Pancreas (tissue), 10 donors: Measurements from ENCODE around the gene PCK1. TPM values are rescaled to one million over a fixed set of nuclear protein-coding genes. Genes with fewer than 3 reads are reported as not detected.

Experiments
- ATAC-seq, 4 donors: fragments of 200-7000 bp; cut with Tn5 transposase; one replicate each; pipeline versions ENCODE4 v1.8.0 to v1.9.1; 2020; ENCODE audit warnings: mild to moderate bottlenecking in 4 of 4, moderate library complexity in 4 of 4
- DNase-seq, 6 donors: peaks; one replicate each; pipeline ENCODE4 v3.0.0-alpha.2; 2020
- FAIRE-seq: peaks from 2 replicates; lab custom pipeline; 2012; peaks lifted over from hg19 to GRCh38; lab: Jason Lieb, UNC
- H3K27ac ChIP-seq, 4 donors: fragments of 200-600 bp; sonication (generic); 1 replicate in 3 of 4; 2 replicates in 1 of 4; pipeline versions ENCODE4 v1.5.0 to v1.8.0; 2020
- H3K27me3 ChIP-seq, 4 donors: fragments of 200-600 bp; one replicate each; pipeline ENCODE4 v1.8.0; 2021
- H3K36me3 ChIP-seq, 3 donors: fragments of 200-600 bp; sonication (generic) in 1 of 3; one replicate each; pipeline versions ENCODE4 v1.5.0 to v1.8.0; 2020 to 2021
- H3K4me1 ChIP-seq, 3 donors: fragments of 200-600 bp; one replicate each; pipeline ENCODE4 v1.8.0; 2021
- H3K4me3 ChIP-seq, 4 donors: fragments of 200-600 bp; sonication (generic) in 2 of 4; one replicate each; pipeline versions ENCODE4 v1.5.0 to v1.8.0; 2020 to 2021
- H3K9me3 ChIP-seq, 4 donors: fragments of 200-600 bp; one replicate each; pipeline ENCODE4 v1.8.0; 2021
- CTCF ChIP-seq, 4 donors: fragments of 200-600 bp; sonication (generic) in 3 of 4; IDR thresholded peaks; one replicate each; pipeline versions ENCODE4 v1.5.0 to v1.8.0; 2021; ENCODE audit warnings: antibody characterized with exemption in 4 of 4
- WGBS, 2 donors: extraction: QIAGEN DNeasy Blood & Tissue Kit; methylation state at CpG; one replicate each; pipeline ENCODE4 v1.1.7; 2013; 5-methylcytosine and 5-hydroxymethylcytosine counted together
- intact Hi-C, 3 donors: fragments of 100-400 bp; cut with DNase I; formaldehyde crosslinking; loops; one replicate each; pipeline versions ENCODE4 v1.11.1 to v1.14.2; 2022
- polyA plus RNA-seq, 2 donors: library from polyadenylated mRNA; stranded (reverse); fragments of 200-250 nt; gene quantifications; one replicate each; pipeline ENCODE4 v1.2.3, GENCODE V29; 2013
- total RNA-seq, 6 donors: library from RNA; stranded (reverse); fragmentation: NEBNext Ultra II Directional in 4 of 6; extraction: Animal tissue kit (Norgen Biotek cat#: 25700) in 4 of 6; gene quantifications; one replicate each; pipeline versions ENCODE4 v1.2.1 to v1.2.4, GENCODE V29; 2021 to 2023
- donor health status: healthy with polysubstance abuse.
- donor health status: DM: no; HTN: no; CAD: no; lungs with moderate emphysema.
- donor health status: DM: no; HTN: no; CAD: no.
- donor health status: control.
- donor health status: control.
- donor health status: Bipolar disorder and iron deficiency.
- donor health status: DM: yes; HTN: yes; CAD: no.
- donor health status: DM: no; HTN: no; CAD: no.
- donor health status: DM: no; HTN: no; CAD: no.
- donor health status: DM: yes; HTN: yes; CAD: no.

PCK1 gene
- total and polyA plus RNA-seq, 8 donors: 0.12 to 2.5 (median 0.47) TPM

DNA sequence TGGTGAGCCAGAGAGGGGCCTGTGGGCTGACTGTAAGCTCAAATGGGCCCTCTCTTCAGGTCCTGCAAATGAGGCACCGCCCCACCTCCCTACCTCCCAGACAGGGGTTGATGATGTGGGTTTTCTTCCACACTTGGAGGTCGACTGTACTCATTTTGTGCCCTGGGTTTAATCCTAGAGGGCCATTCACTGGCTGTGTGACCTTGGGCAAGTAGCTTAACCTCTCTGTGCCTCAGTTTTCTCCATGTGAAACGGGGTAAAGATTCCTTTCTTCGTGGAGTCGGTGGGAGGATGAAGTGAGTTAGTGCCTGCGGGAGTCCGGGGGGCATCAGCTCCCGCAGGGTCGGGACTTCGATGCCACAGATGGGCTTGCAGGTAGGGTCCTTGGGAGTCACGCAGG is 35.4 kb downstream of the PCK1 start:
- FAIRE-seq (no peak), ATAC-seq (no peak), DNase-seq (no peak)
- Histone ChIP-seq H3K4me3 (no peak overlapping the region), H3K9me3 (no peaks in the 10 kb centered on the region), H3K27ac (no peak overlapping the region), H3K27me3 (no peaks in the 10 kb centered on the region), H3K4me1 (no peaks in the 10 kb centered on the region), H3K36me3 (no peaks in the 10 kb centered on the region)
- TF ChIP-seq CTCF (IDR thresholded peaks at IDR 0.05): no peak
- WGBS, 2 donors: 46 to 53% methylated on average over 11 of the region's 11 CpGs
- intact Hi-C loops: loop anchor here in 2 of 3 donors (5.0 kb wide), 2 partner anchors 611 to 616 kb away; no protein-coding TSS in a partner anchor

- FAIRE-seq: no peak
- DNase-seq: peak in 5 of 6 donors; percentile 40 to 92 (median 61)
- intact Hi-C loops: loop anchor here in 2 of 3 donors (5.0 kb wide), 2 partner anchors 610 to 615 kb away; no protein-coding TSS in a partner anchor
These were observed 36.4 kb downstream of the PCK1 start for GRCh38 chr20:57596998-57597939.

DNA sequence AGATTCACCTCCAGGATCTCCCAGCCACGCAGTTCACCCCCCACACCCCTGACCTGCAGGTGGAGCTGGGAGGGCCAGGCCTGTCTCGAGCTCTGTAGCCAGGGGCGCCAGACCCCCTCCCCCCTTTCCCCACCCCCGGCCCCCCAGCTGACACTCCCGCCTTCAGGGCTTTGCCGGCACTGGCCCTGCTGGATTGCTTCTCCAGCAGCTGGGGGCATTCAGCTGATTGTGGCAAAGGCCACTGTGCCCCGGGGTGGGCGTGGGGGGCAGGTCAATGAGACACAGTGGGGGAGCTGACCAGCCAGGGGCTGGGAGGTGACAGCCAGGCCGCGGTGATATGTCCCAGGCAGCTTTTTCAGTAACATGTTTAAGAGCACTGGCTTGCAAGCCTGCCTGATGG is 37.1 kb downstream of the PCK1 start:
- WGBS, 2 donors: 46 to 53% methylated on average over 8 to 10 of the region's 10 CpGs
- ATAC-seq: no peak
- Histone ChIP-seq H3K36me3 (no peaks in the 10 kb centered on the region), H3K27me3 (no peaks in the 10 kb centered on the region), H3K27ac (no peak overlapping the region), H3K9me3 (no peaks in the 10 kb centered on the region), H3K4me3 (no peak overlapping the region), H3K4me1 (no peaks in the 10 kb centered on the region)
- no peak for TF ChIP-seq CTCF (IDR thresholded peaks at IDR 0.05)
- peak in 2 of 6 donors; percentile 12 to 31 for DNase-seq
- intact Hi-C loops: loop anchor here in 2 of 3 donors (5.0 kb wide), 2 partner anchors 609 to 614 kb away; no protein-coding TSS in a partner anchor
- no peak for FAIRE-seq

More at GRCh38 chr20:57596998-57597939, 36.4 kb downstream of the PCK1 start:
- Histone ChIP-seq H3K27me3 (no peaks in the 10 kb centered on the region), H3K27ac (no peak overlapping the region), H3K4me3 (peak overlapping the region in 1 of 4 donors; percentile 20), H3K9me3 (no peaks in the 10 kb centered on the region), H3K36me3 (no peaks in the 10 kb centered on the region), H3K4me1 (no peaks in the 10 kb centered on the region)
- peak; percentile 82 to 97 (median 94) for TF ChIP-seq CTCF (IDR thresholded peaks at IDR 0.05)
- 15 to 20% methylated on average over 34 to 39 of the region's 39 CpGs for WGBS, 2 donors
- ATAC-seq: peak; percentile 84 to 93 (median 88)

- DNase-seq: peak in 1 of 6 donors; percentile 5
- Histone ChIP-seq H3K4me1 (no peaks in the 10 kb centered on the region), H3K27me3 (no peaks in the 10 kb centered on the region), H3K4me3 (no peak overlapping the region), H3K9me3 (no peaks in the 10 kb centered on the region), H3K27ac (no peak overlapping the region), H3K36me3 (no peaks in the 10 kb centered on the region)
- intact Hi-C loops: loop anchor here in 2 of 3 donors (5.0 kb wide), 2 partner anchors 609 to 614 kb away; no protein-coding TSS in a partner anchor
- no peak for FAIRE-seq
- WGBS, 2 donors: 72 to 84% methylated on average over 5 of the region's 5 CpGs
- no peak for ATAC-seq
- TF ChIP-seq CTCF (IDR thresholded peaks at IDR 0.05): no peak
These were observed 37.6 kb downstream of the PCK1 start for GRCh38 chr20:57598491-57598890.
